ENCODE measurements around the gene ITGB1BP1.

Gene ITGB1BP1

GRCh38 chr2:9416267-9416961, 6.9 kb downstream of the ITGB1BP1 start:
- no peak overlapping the region for H3K4me3 ChIP-seq (replicated peaks; ENCODE audit: insufficient read depth, low read length)
- no peak overlapping the region for H3K27ac ChIP-seq (replicated peaks)
- H3K27me3 ChIP-seq (ENCODE audit: insufficient read depth, poor library complexity, severe bottlenecking), result no peaks in the 10 kb centered on the region
- no peak for DNase-seq (ENCODE audit: low read depth in 1 of 2, low spot score in 1 of 2)
- TF ChIP-seq CTCF (IDR thresholded peaks at IDR 0.05; ENCODE audit: insufficient read depth, low read length) (no peak), SPI1 (IDR thresholded peaks at IDR 0.05; ENCODE audit: borderline replicate concordance, low read depth) (no peak), REST (IDR thresholded peaks at IDR 0.05; ENCODE audit: insufficient replicate concordance, low read depth) (no peak), GABPA (IDR thresholded peaks at IDR 0.05; ENCODE audit: low read depth) (no peak)

GRCh38 chr2:9415516-9416169, 7.7 kb downstream of the ITGB1BP1 start:
- TF ChIP-seq GABPA (IDR thresholded peaks at IDR 0.05; ENCODE audit: low read depth), result no peak
- no peak for TF ChIP-seq CTCF (IDR thresholded peaks at IDR 0.05; ENCODE audit: insufficient read depth, low read length)
- no peak for TF ChIP-seq POLR2AphosphoS5 (IDR thresholded peaks at IDR 0.05; ENCODE audit: low read depth)
- no peak for TF ChIP-seq SPI1 (IDR thresholded peaks at IDR 0.05; ENCODE audit: borderline replicate concordance, low read depth)
- TF ChIP-seq REST (IDR thresholded peaks at IDR 0.05; ENCODE audit: insufficient replicate concordance, low read depth), result no peak
- DNase-seq (ENCODE audit: low read depth in 1 of 2, low spot score in 1 of 2), result no peak
- Histone ChIP-seq H3K4me3 (replicated peaks; ENCODE audit: insufficient read depth, low read length) (no peak overlapping the region), H3K27ac (replicated peaks) (no peak overlapping the region), H3K27me3 (ENCODE audit: insufficient read depth, poor library complexity, severe bottlenecking) (no peaks in the 10 kb centered on the region)

GRCh38 chr2:9412781-9413180, 10.5 kb downstream of the ITGB1BP1 start:
- Histone ChIP-seq H3K4me3 (replicated peaks; ENCODE audit: insufficient read depth, low read length) (no peak overlapping the region), H3K27me3 (ENCODE audit: insufficient read depth, poor library complexity, severe bottlenecking) (no peaks in the 10 kb centered on the region), H3K27ac (replicated peaks) (no peak overlapping the region)
- no peak for TF ChIP-seq POLR2AphosphoS5 (IDR thresholded peaks at IDR 0.05; ENCODE audit: low read depth)
- no peak for TF ChIP-seq GABPA (IDR thresholded peaks at IDR 0.05; ENCODE audit: low read depth)
- TF ChIP-seq CTCF (IDR thresholded peaks at IDR 0.05; ENCODE audit: insufficient read depth, low read length), result no peak
- no peak for TF ChIP-seq REST (IDR thresholded peaks at IDR 0.05; ENCODE audit: insufficient replicate concordance, low read depth)
- TF ChIP-seq SPI1 (IDR thresholded peaks at IDR 0.05; ENCODE audit: borderline replicate concordance, low read depth), result no peak
- no peak for DNase-seq (ENCODE audit: low read depth in 1 of 2, low spot score in 1 of 2)

Data from HL-60 (cell line).